COR-L47 (cell line): ENCODE data around the gene RAB3D.

Source experiments
- DNase-seq: peaks from one replicate; lab custom pipeline; 2025; lab: John Stamatoyannopoulos, UW

The RAB3D gene

DNA sequence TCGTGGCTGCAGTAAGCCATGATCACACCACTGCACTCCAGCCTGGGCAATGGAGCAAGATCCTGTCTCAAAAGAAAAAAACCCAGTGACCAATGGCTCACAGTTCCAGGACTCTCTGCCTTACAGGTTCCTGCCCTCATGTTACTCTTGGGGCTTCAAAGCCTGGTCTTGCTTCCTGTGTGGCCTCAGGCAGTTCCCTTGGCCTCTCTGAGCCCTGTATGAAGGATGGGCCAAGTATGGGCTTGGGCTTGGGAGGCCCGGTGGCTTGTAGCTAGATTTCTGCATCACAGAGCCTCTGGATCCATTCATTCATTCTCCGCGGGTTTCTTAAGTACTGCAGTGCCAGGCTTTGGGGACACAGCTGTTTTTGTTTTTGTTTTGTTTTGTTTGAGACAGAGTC, 44.3 kb downstream of the RAB3D start:
- DNase-seq, result no peak

- DNase-seq, result peak; percentile 79
Observed at GRCh38 chr19:11293433-11294389, 45.7 kb downstream of the RAB3D start.

DNA sequence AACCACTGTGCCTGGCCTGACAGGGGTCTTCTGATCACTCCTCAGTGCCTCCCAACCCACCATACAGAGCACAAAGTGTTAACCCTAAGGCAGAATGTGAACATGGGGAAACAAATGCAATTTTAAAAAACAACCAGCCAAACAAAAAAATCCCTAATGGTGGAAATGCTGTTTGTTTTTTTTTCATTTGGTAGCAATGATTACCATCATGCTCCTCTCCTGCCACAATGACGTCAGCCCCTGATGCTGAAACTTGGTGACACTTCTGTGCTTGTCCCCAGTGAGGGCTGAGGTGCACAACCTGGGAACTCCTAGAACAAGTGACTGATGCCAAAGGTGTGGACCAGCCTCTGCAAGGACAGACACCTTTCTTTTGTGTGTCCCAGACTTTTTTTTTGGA, 47.5 kb downstream of the RAB3D start:
- DNase-seq, result no peak

- DNase-seq, result no peak
Observed at GRCh38 chr19:11291415-11291814, 48.0 kb downstream of the RAB3D start.

GRCh38 chr19:11290256-11290655, 49.2 kb downstream of the RAB3D start:
- DNase-seq, result no peak

- DNase-seq, result no peak
Observed at GRCh38 chr19:11288349-11288748, 51.1 kb downstream of the RAB3D start.

GRCh38 chr19:11286312-11286974, 53.0 kb downstream of the RAB3D start:
- DNase-seq, result no peak

GRCh38 chr19:11284515-11284914, 54.9 kb downstream of the RAB3D start:
- no peak for DNase-seq

DNA sequence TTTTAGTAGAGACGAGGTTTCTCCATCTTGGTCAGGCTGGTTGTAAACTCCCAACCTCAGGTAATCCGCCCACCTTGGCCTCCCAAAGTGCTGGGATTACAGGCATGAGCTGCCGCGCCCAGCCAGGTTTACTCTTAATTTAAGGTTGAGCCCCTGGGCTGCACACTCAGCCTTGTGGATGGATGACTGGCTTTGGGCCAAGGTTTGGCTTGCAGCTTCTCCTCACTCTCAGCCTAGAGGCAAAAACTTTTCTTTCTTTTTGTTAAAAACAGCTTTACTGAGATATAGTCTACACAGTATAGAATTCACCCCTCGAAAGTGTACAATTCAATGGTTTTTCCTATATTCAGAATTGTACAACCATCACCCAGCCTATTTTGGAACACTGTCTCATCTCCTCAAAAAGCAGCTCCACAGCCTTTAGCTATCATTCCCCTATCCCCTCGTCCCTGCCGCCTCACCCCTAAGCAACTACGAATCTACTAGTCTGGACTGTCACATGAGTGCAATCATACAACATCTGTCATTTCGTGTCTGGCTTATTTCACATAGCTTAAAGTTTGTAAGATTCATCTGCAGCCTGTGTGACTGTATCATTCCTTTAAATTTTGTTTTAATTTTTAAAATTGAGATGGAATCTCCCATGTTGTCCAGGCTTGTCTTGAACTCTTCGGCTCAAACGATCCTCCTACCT, 58.0 kb downstream of the RAB3D start:
- no peak for DNase-seq

DNA sequence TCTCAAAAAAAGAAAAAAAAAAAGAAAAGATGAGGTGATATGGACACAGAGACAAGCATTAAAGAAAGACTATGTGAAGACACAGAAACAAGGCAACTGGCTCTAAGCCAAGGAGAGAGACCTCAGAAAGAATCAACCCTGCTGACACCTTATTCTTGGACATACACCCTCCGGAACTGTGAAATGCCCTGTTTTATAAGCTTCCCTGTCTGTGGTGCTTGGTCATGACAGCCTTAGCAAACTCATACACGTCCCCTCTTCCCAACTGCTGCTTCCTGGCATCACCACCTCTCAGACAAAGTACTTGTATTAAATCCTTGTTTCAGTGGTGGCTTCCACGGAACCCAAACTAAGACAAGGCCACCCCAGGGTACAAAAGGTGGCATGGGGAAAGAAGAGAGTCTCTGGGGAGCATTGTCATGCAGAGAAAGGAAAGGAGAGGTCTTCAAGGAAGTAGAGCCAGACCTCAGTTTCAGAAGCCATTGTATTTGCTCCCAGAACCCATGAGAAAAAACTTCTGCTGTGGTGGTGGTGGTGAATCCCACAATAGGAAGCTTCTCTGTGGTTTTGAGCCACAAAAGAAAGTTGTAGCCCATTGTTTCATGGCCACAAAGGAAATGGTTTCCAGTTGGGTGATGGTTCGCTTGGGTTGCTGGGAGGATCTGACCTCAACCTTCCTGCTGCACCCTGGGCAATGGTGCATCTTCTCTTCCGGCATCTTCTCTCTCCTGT, 59.8 kb downstream of the RAB3D start:
- no peak for DNase-seq

GRCh38 chr19:11278670-11279069, 60.8 kb downstream of the RAB3D start:
- no peak for DNase-seq

DNA sequence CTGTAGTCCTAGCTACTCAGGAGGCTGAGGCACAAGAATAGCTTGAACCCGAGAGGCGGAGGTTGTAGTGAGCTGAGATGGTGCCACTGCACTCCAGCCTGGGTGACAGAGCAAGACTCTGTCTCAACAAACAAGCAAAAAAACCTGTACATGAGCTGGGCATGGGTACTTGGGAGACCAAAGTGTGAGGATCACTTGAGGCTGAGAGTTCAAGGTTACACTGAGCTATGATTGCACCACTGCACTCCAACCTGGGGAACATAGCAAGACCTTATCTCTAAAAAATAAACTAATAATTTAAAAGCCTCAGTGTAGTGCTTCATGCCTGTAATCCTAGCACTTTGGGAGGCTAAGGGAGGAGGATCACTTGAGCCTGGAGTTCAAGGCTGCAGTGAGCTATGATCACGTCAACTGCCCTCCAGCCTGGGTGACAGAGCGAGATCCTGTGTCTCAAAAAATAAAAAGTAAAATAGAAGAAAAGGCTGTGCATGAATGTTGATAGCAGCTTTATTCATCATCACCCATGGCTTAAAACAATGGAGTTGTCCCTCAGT, 64.8 kb downstream of the RAB3D start:
- no peak for DNase-seq

GRCh38 chr19:11273989-11274388, 65.5 kb downstream of the RAB3D start:
- DNase-seq, result no peak

DNA sequence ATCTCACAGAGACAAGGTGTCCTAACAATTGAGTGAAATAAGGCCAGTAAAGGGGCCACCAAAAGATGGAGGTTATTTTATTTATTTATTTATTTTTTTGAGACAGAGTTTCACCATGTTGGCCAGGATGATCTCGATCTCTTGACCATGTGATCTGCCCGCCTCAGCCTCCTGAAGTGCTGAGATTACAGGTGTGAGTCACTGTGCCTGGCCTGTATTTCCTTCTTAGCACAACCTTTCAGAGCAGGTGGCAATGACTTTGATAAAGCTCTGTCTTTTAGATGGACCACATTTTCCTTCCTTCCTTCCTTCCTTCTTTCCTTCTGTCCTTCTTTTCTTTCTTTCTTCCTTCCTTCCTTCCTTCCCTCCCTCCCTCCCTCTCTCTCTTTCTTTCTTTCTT, 66.2 kb downstream of the RAB3D start:
- no peak for DNase-seq
